ENCODE measurements around the gene CPE.
"Not testable (repeated sequence)": the region's sequence is repeated elsewhere in the genome, so short reads cannot be mapped to it uniquely, and the experiment has no call there.

Gene CPE

DNA sequence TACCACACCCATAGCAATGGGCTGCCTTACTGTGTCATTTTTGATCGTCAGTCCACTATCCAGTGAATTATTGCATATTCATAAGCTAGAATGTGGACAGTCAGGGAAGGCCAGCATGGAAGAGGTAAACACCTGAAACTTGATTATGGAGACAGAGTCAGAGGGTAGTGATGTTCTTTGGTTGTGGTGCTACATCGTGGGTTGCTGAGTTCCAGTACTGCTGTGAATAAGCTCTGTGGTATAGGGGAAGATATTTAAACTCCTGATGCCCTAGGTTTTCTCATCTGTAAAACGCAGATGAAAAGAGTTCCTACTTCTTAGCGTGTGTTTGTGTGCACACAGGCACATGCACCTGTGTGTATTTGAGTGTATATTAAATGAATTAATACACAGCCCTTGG is 69.9 kb downstream of the CPE start:
- Histone ChIP-seq H3K9me3 (ENCODE audit: insufficient read depth, low read depth, low read length) (no peaks in the 10 kb centered on the region), H3K9ac (ENCODE audit: low read depth, low read length) (no peak overlapping the region)

DNA sequence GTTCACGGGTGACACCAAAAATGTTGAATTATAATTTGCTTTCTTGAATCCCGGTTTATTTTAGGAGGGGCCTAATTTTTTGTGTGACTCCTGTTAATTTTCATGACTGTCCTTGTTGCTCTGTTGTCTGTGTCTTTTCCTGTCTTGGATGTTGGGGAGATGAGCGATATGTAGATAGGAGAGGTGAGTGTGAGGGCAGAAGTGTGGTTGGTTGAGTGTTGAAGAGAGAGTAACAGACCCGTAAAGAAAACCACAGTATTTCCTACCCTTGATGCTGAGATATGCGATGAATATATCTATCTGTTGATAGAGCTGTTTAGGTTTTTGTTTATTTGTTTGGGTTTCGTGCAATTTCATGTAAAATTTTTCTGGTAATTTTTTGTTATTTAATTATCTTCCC is 70.5 kb downstream of the CPE start:
- no peak overlapping the region for H3K4me3 ChIP-seq (ENCODE audit: low read length)
- H3K9me3 ChIP-seq (ENCODE audit: insufficient read depth, low read depth, low read length) = no peaks in the 10 kb centered on the region
- no peaks in the 10 kb centered on the region for H3K36me3 ChIP-seq (ENCODE audit: insufficient read depth, low read depth, low read length)
- H3K4me1 ChIP-seq (ENCODE audit: insufficient read depth, low read length) = no peaks in the 10 kb centered on the region
- no peak overlapping the region for H3K27ac ChIP-seq (ENCODE audit: low read length)
- no peaks in the 10 kb centered on the region for H3K27me3 ChIP-seq (ENCODE audit: insufficient read depth, low read length)
- no peak overlapping the region for H3K9ac ChIP-seq (ENCODE audit: low read depth, low read length)

More for the DNA sequence above, 69.9 kb downstream of the CPE start:
- Histone ChIP-seq H3K36me3 (ENCODE audit: insufficient read depth, low read depth, low read length) (no peaks in the 10 kb centered on the region), H3K27me3 (ENCODE audit: insufficient read depth, low read length) (no peaks in the 10 kb centered on the region), H3K4me1 (ENCODE audit: insufficient read depth, low read length) (no peaks in the 10 kb centered on the region), H3K27ac (ENCODE audit: low read length) (no peak overlapping the region), H3K4me3 (ENCODE audit: low read length) (no peak overlapping the region)

- no peaks in the 10 kb centered on the region for H3K4me1 ChIP-seq (ENCODE audit: insufficient read depth, low read length)
- no peak overlapping the region for H3K4me3 ChIP-seq (ENCODE audit: low read length)
- no peaks in the 10 kb centered on the region for H3K36me3 ChIP-seq (ENCODE audit: insufficient read depth, low read depth, low read length)
- no peak overlapping the region for H3K9ac ChIP-seq (ENCODE audit: low read depth, low read length)
- no peak overlapping the region for H3K27ac ChIP-seq (ENCODE audit: low read length)
- H3K27me3 ChIP-seq (ENCODE audit: insufficient read depth, low read length) = no peaks in the 10 kb centered on the region
- H3K9me3 ChIP-seq (ENCODE audit: insufficient read depth, low read depth, low read length) = no peaks in the 10 kb centered on the region
Measured at GRCh38 chr4:165450871-165451270, 72.1 kb downstream of the CPE start.

DNA sequence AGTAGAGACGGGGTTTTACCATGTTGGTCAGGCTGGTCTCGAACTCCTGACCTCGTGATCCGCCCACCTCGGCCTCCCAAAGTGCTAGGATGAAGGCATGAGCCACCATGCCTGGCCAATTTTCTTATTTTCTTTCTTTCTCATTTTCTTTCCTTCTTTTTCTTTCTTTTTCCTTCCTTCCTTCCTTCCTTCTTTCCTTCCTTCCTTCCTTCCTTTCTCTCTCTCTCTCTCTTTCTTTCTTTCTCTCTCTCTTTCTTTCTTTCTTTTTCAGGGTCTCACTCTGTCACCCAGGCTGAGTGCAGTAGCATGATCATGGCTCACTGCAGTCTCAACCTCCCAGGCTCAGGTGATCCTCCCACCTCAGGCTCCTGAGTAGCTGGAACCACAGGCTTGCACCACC is 74.3 kb downstream of the CPE start:
- H3K9me3 ChIP-seq (ENCODE audit: insufficient read depth, low read depth, low read length); H3K4me1 ChIP-seq (ENCODE audit: insufficient read depth, low read length); H3K4me3 ChIP-seq (ENCODE audit: low read length); H3K36me3 ChIP-seq (ENCODE audit: insufficient read depth, low read depth, low read length); H3K9ac ChIP-seq (ENCODE audit: low read depth, low read length); H3K27me3 ChIP-seq (ENCODE audit: insufficient read depth, low read length); H3K27ac ChIP-seq (ENCODE audit: low read length): not testable (repeated sequence)

GRCh38 chr4:165454426-165454825 is 75.6 kb downstream of the CPE start:
- Histone ChIP-seq H3K27me3 (ENCODE audit: insufficient read depth, low read length) (no peaks in the 10 kb centered on the region), H3K36me3 (ENCODE audit: insufficient read depth, low read depth, low read length) (no peaks in the 10 kb centered on the region), H3K4me3 (ENCODE audit: low read length) (no peak overlapping the region), H3K9me3 (ENCODE audit: insufficient read depth, low read depth, low read length) (no peaks in the 10 kb centered on the region), H3K9ac (ENCODE audit: low read depth, low read length) (no peak overlapping the region), H3K4me1 (ENCODE audit: insufficient read depth, low read length) (peaks cover 9% of the 10 kb centered on the region), H3K27ac (ENCODE audit: low read length) (no peak overlapping the region)

DNA sequence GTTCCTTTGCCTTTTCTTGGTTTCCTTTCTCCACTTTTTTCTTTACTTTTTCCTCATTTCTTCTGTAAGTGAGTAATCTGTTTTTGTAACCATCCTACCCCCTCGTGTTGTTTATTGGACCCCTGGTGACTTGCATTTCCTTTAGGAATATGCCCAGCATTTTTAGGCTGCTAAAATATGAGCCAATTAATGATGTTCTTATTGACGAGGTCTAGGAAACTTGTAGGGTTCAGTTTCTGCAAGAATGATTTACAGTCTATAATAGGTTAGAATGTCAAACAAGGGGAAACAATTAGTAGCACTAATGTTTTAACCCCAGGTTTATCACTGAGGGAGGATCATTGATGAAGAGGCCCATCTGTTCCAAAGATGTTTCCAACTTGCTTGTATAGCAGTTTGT is 79.0 kb downstream of the CPE start:
- Histone ChIP-seq H3K27me3 (ENCODE audit: insufficient read depth, low read length) (no peaks in the 10 kb centered on the region), H3K27ac (ENCODE audit: low read length) (no peak overlapping the region), H3K9me3 (ENCODE audit: insufficient read depth, low read depth, low read length) (no peaks in the 10 kb centered on the region), H3K9ac (ENCODE audit: low read depth, low read length) (no peak overlapping the region), H3K4me3 (ENCODE audit: low read length) (no peak overlapping the region), H3K4me1 (ENCODE audit: insufficient read depth, low read length) (peaks cover 9% of the 10 kb centered on the region), H3K36me3 (ENCODE audit: insufficient read depth, low read depth, low read length) (no peaks in the 10 kb centered on the region)

- no peaks in the 10 kb centered on the region for H3K9me3 ChIP-seq (ENCODE audit: insufficient read depth, low read depth, low read length)
- no peaks in the 10 kb centered on the region for H3K36me3 ChIP-seq (ENCODE audit: insufficient read depth, low read depth, low read length)
- no peak overlapping the region for H3K9ac ChIP-seq (ENCODE audit: low read depth, low read length)
- peaks cover 9% of the 10 kb centered on the region for H3K4me1 ChIP-seq (ENCODE audit: insufficient read depth, low read length)
- no peak overlapping the region for H3K27ac ChIP-seq (ENCODE audit: low read length)
- H3K4me3 ChIP-seq (ENCODE audit: low read length) = no peak overlapping the region
- no peaks in the 10 kb centered on the region for H3K27me3 ChIP-seq (ENCODE audit: insufficient read depth, low read length)
Measured at GRCh38 chr4:165458471-165458870, 79.7 kb downstream of the CPE start.

GRCh38 chr4:165461159-165461821 is 82.5 kb downstream of the CPE start:
- H3K4me1 ChIP-seq (ENCODE audit: insufficient read depth, low read length) = peaks cover 9% of the 10 kb centered on the region
- H3K9me3 ChIP-seq (ENCODE audit: insufficient read depth, low read depth, low read length) = no peaks in the 10 kb centered on the region

GRCh38 chr4:165462009-165462408 is 83.2 kb downstream of the CPE start:
- Histone ChIP-seq H3K4me1 (ENCODE audit: insufficient read depth, low read length) (peaks cover 9% of the 10 kb centered on the region), H3K27me3 (ENCODE audit: insufficient read depth, low read length) (no peaks in the 10 kb centered on the region), H3K27ac (ENCODE audit: low read length) (no peak overlapping the region), H3K9ac (ENCODE audit: low read depth, low read length) (no peak overlapping the region), H3K9me3 (ENCODE audit: insufficient read depth, low read depth, low read length) (no peaks in the 10 kb centered on the region), H3K4me3 (ENCODE audit: low read length) (no peak overlapping the region), H3K36me3 (ENCODE audit: insufficient read depth, low read depth, low read length) (no peaks in the 10 kb centered on the region)

More at GRCh38 chr4:165461159-165461821, 82.5 kb downstream of the CPE start:
- Histone ChIP-seq H3K27me3 (ENCODE audit: insufficient read depth, low read length) (no peaks in the 10 kb centered on the region), H3K36me3 (ENCODE audit: insufficient read depth, low read depth, low read length) (no peaks in the 10 kb centered on the region), H3K4me3 (ENCODE audit: low read length) (no peak overlapping the region), H3K27ac (ENCODE audit: low read length) (no peak overlapping the region), H3K9ac (ENCODE audit: low read depth, low read length) (no peak overlapping the region)

- H3K4me1 ChIP-seq (ENCODE audit: insufficient read depth, low read length) = no peaks in the 10 kb centered on the region
- H3K27ac ChIP-seq (ENCODE audit: low read length) = no peak overlapping the region
- H3K9ac ChIP-seq (ENCODE audit: low read depth, low read length) = no peak overlapping the region
- no peaks in the 10 kb centered on the region for H3K36me3 ChIP-seq (ENCODE audit: insufficient read depth, low read depth, low read length)
- H3K27me3 ChIP-seq (ENCODE audit: insufficient read depth, low read length) = no peaks in the 10 kb centered on the region
- no peak overlapping the region for H3K4me3 ChIP-seq (ENCODE audit: low read length)
- no peaks in the 10 kb centered on the region for H3K9me3 ChIP-seq (ENCODE audit: insufficient read depth, low read depth, low read length)
Measured at GRCh38 chr4:165464376-165464775, 85.6 kb downstream of the CPE start.

DNA sequence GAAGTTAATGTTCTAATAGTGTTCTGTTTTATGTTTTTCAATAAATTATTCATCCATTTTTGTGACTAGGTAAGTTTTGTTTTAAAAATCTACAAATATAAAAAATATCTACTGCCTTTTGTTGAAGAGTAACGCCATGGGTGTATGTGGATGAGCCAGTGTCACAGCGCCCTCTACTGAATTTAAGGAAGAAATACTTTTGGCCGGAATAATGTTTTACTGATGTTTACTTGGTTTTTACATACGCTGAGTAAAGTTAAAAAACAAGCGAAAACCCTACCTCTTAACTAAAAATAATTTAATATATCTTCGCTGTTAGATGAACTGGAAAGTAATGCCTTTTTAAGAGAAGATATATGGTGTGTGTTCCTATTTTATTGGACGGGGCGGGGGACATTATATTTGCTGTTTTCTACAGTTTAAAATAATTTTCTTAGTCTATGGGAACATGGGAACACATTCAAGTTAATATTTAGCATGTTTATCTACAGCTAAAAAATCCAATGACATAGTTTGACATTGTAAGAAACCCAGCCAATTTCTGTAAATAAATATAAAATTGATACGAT is 86.1 kb downstream of the CPE start:
- Histone ChIP-seq H3K9ac (ENCODE audit: low read depth, low read length) (no peak overlapping the region), H3K9me3 (ENCODE audit: insufficient read depth, low read depth, low read length) (no peaks in the 10 kb centered on the region), H3K27me3 (ENCODE audit: insufficient read depth, low read length) (no peaks in the 10 kb centered on the region)

GRCh38 chr4:165470009-165470408 is 91.2 kb downstream of the CPE start:
- Histone ChIP-seq H3K9me3 (ENCODE audit: insufficient read depth, low read depth, low read length) (peaks cover 49% of the 10 kb centered on the region), H3K36me3 (ENCODE audit: insufficient read depth, low read depth, low read length) (peaks cover 8% of the 10 kb centered on the region; the same call in 1 of the 2 replicates), H3K4me3 (ENCODE audit: low read length) (no peak overlapping the region), H3K4me1 (ENCODE audit: insufficient read depth, low read length) (no peaks in the 10 kb centered on the region), H3K9ac (ENCODE audit: low read depth, low read length) (no peak overlapping the region), H3K27ac (ENCODE audit: low read length) (no peak overlapping the region), H3K27me3 (ENCODE audit: insufficient read depth, low read length) (no peaks in the 10 kb centered on the region)

More for the DNA sequence above, 86.1 kb downstream of the CPE start:
- no peaks in the 10 kb centered on the region for H3K36me3 ChIP-seq (ENCODE audit: insufficient read depth, low read depth, low read length)
- H3K27ac ChIP-seq (ENCODE audit: low read length) = no peak overlapping the region
- H3K4me3 ChIP-seq (ENCODE audit: low read length) = no peak overlapping the region
- no peaks in the 10 kb centered on the region for H3K4me1 ChIP-seq (ENCODE audit: insufficient read depth, low read length)

Measured in iPS-20b (cell line).